Testis (tissue), 2 donors: ENCODE data around the gene BTBD2.

Source experiments
- POLR2A ChIP-seq: fragments of 450-650 bp; IDR thresholded peaks from one replicate; pipeline ENCODE4 v1.6.1; 2017; ENCODE audit warnings: antibody characterized with exemption, mild to moderate bottlenecking, moderate library complexity
- TF ChIP-seq, protein P1 (sequence below), 3 experiments: fragments of 450-650 bp in 2 of 3; fragments of 200-600 bp in 1 of 3; sonication (generic) in 1 of 3; IDR thresholded peaks; one replicate each; pipeline ENCODE4 v1.5.1; 2016 to 2019; ENCODE audit warnings: antibody characterized with exemption in 3 of 3, mild to moderate bottlenecking in 2 of 3, moderate library complexity in 1 of 3

DNA sequence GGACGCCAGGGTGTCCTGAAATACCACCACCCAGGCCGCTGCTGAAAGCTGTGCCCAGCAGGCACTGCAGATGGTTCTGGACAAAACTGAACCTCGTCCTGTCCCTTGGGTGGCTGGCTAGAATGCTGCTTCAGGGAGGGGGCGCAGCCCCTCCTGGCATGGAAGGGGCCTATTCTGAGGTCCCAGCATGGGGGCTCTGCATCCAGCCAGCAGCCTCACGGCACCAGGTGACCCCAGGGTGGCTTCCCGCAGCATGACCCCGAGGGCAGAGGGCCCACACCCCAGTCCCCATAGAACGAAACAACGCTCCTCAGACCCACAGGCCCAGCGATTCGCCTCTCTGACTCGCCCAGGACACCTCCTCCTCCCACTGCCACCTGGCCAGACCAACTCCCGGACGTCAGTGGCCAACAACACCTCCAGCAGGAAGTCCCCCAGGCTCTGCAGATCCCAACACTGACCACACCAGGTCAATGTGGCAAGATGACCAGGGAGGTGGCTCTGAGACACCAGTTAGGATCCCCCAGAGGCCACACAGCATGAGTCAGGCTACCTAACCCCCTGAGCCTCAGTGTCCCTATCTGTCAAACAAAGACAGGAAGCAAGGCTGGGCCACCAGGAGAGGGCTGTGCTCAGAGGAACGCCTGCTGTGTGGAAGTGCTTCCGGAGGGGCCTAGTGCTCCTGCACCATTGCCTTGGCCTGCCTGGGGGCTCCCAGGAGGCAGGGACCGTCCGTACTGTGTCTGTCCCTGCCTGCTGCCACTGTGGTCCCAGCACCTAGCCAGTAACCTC, 29.4 kb upstream of the BTBD2 start:
- TF ChIP-seq, protein P1, sequence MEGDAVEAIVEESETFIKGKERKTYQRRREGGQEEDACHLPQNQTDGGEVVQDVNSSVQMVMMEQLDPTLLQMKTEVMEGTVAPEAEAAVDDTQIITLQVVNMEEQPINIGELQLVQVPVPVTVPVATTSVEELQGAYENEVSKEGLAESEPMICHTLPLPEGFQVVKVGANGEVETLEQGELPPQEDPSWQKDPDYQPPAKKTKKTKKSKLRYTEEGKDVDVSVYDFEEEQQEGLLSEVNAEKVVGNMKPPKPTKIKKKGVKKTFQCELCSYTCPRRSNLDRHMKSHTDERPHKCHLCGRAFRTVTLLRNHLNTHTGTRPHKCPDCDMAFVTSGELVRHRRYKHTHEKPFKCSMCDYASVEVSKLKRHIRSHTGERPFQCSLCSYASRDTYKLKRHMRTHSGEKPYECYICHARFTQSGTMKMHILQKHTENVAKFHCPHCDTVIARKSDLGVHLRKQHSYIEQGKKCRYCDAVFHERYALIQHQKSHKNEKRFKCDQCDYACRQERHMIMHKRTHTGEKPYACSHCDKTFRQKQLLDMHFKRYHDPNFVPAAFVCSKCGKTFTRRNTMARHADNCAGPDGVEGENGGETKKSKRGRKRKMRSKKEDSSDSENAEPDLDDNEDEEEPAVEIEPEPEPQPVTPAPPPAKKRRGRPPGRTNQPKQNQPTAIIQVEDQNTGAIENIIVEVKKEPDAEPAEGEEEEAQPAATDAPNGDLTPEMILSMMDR (IDR thresholded peaks at IDR 0.05), result no peak
- TF ChIP-seq POLR2A, result no peak
